ENCODE measurements around the gene AGER. TPM values are rescaled to one million over a fixed set of nuclear protein-coding genes. Genes with fewer than 3 reads are reported as not detected.

Gene AGER
- total and polyA plus RNA-seq, 2 donors (not counting 1 experiment from before 2014, with no cell fraction given), result 29.9 to 38.8 TPM

DNA sequence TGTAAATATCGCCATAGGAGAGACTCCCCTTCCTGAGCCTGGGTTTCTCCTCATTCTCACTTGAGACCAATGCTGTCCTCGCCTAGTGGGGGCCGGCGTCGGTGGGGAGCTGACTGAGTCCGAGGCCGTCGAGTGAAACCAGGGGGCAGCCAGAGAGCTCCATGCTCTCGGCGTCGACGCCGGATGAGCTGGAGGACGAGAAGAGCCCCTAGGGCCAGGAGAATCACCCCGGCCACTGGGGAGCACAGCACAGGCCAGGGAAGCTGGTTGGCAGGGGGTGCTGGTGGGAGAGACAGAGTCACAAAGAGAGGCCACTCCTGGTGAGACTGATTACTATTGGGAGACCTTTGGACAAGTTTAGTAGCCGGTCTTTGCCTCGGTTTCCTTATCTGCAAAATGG lies 14.8 kb upstream of the AGER start:
- Histone ChIP-seq H3K27me3 (replicated peaks in 1 of 4; ENCODE audit: control extremely low read depth in 1 of 4, control insufficient read depth in 3 of 4, insufficient read depth in 4 of 4, low read length in 3 of 4) (peaks cover 0 to 5% (median 2%) of the 10 kb centered on the region in 4 experiments), H3K4me3 (ENCODE audit: control extremely low read depth in 1 of 5, extremely low read depth in 1 of 5, insufficient read depth in 1 of 5, low read depth in 2 of 5, low read length in 4 of 5) (no peak overlapping the region), H4K20me1 (ENCODE audit: control insufficient read depth, insufficient read depth, low read length, poor library complexity, severe bottlenecking) (no peaks in the 10 kb centered on the region), H3K27ac (ENCODE audit: low read length in 2 of 2) (no peak overlapping the region), H2AFZ (ENCODE audit: insufficient read depth, low read depth, low read length, poor library complexity, severe bottlenecking) (no peak overlapping the region), H3K4me2 (replicated peaks; ENCODE audit: low read depth, low read length, poor library complexity, severe bottlenecking) (no peak overlapping the region), H3K36me3 (replicated peaks in 1 of 2; ENCODE audit: control extremely low read depth in 1 of 2, control insufficient read depth in 1 of 2, extremely low read depth in 1 of 2, insufficient read depth in 2 of 2, low read length in 1 of 2) (no peaks in the 10 kb centered on the region), H3K9me3 (ENCODE audit: control extremely low read depth in 1 of 3, control insufficient read depth in 2 of 3, insufficient read depth in 1 of 3, low read length in 2 of 3) (no peaks in the 10 kb centered on the region), H3K4me1 (ENCODE audit: control insufficient read depth in 2 of 2, insufficient read depth in 2 of 2, low read length in 2 of 2) (peaks cover 20 to 28% of the 10 kb centered on the region in 2 donors), H3K9ac (ENCODE audit: low read length) (no peak overlapping the region), H3K79me2 (ENCODE audit: control insufficient read depth, insufficient read depth, low read length) (no peaks in the 10 kb centered on the region)
- Mint-ChIP-seq H3K9me3 (ENCODE audit: insufficient read depth) (no peaks in the 10 kb centered on the region), H3K4me3 (no peak overlapping the region), H3K4me1 (peaks cover 34% of the 10 kb centered on the region), H3K27me3 (no peaks in the 10 kb centered on the region), H3K27ac (no peak overlapping the region)
- DNase-seq (no peak), ATAC-seq (ENCODE audit: low read depth) (no peak)
- WGBS (ENCODE audit: insufficient coverage), result 92% methylated on average over 17 of the region's 17 CpGs
- TF ChIP-seq, protein P1, sequence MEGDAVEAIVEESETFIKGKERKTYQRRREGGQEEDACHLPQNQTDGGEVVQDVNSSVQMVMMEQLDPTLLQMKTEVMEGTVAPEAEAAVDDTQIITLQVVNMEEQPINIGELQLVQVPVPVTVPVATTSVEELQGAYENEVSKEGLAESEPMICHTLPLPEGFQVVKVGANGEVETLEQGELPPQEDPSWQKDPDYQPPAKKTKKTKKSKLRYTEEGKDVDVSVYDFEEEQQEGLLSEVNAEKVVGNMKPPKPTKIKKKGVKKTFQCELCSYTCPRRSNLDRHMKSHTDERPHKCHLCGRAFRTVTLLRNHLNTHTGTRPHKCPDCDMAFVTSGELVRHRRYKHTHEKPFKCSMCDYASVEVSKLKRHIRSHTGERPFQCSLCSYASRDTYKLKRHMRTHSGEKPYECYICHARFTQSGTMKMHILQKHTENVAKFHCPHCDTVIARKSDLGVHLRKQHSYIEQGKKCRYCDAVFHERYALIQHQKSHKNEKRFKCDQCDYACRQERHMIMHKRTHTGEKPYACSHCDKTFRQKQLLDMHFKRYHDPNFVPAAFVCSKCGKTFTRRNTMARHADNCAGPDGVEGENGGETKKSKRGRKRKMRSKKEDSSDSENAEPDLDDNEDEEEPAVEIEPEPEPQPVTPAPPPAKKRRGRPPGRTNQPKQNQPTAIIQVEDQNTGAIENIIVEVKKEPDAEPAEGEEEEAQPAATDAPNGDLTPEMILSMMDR (IDR thresholded peaks at IDR 0.05), result no peak
- TF ChIP-seq EZH2 (IDR thresholded peaks at IDR 0.05; ENCODE audit: borderline replicate concordance, insufficient read depth, low read depth, low read length, poor library complexity, severe bottlenecking), result no peak
- ChIA-PET POLR2A (no interaction called here), CTCF (interaction anchor here (1.0 to 1.5 kb wide), 3 partner anchors 26 to 80 kb away, joined by 3 to 4 read pairs (median 3); partner anchors contain the start of gene ATF6B)
- intact Hi-C loops (cut with micrococcal nuclease), result loop anchor here (5.0 to 10.0 kb wide), 8 partner anchors 48 to 773 kb away; partner anchors contain the start of genes BAG6, CLIC1, CSNK2B and EHMT2

DNA sequence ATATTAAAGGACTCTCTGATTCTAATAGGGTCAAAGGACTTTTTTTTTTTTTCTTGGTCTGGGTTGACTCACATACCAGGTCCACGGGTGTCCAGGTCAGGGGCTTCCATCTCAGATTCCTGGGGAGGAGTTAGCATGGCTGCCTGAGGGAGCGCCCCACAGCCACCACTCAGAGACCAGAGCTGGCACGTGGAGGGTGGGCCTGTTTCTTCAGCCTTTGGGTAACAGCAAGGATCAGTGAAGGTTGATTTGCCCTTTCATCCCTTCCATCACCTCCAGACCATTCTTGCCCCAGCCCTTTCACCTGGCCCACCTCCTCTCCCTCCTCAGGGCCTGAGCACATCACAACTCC lies 14.3 kb upstream of the AGER start:
- H3K9me3 ChIP-seq (ENCODE audit: control extremely low read depth in 1 of 3, control insufficient read depth in 2 of 3, insufficient read depth in 1 of 3, low read length in 2 of 3), result no peaks in the 10 kb centered on the region
- intact Hi-C loops (cut with micrococcal nuclease), result loop anchor here (5.0 to 10.0 kb wide), 8 partner anchors 49 to 774 kb away; partner anchors contain the start of genes BAG6, CLIC1, CSNK2B and EHMT2
- Mint-ChIP-seq H3K4me3 (no peak overlapping the region), H3K4me1 (peaks cover 39% of the 10 kb centered on the region), H3K9me3 (ENCODE audit: insufficient read depth) (no peaks in the 10 kb centered on the region), H3K27ac (no peak overlapping the region), H3K27me3 (no peaks in the 10 kb centered on the region)
- POLR2A ChIA-PET, result no interaction called here
- CTCF ChIA-PET, result interaction anchor here (0.7 to 1.5 kb wide), 6 partner anchors 54 to 1573 kb away, joined by 3 to 5 read pairs (median 3); partner anchors contain the start of gene ATF6B
- no peak overlapping the region for H3K4me2 ChIP-seq (replicated peaks; ENCODE audit: low read depth, low read length, poor library complexity, severe bottlenecking)
- no peaks in the 10 kb centered on the region for H3K79me2 ChIP-seq (ENCODE audit: control insufficient read depth, insufficient read depth, low read length)
- H3K27me3 ChIP-seq (replicated peaks in 1 of 4; ENCODE audit: control extremely low read depth in 1 of 4, control insufficient read depth in 3 of 4, insufficient read depth in 4 of 4, low read length in 3 of 4), result peaks cover 0 to 2% (median under 1%) of the 10 kb centered on the region in 4 experiments
- 100% methylated on average over 2 of the region's 3 CpGs for WGBS (ENCODE audit: insufficient coverage)
- H3K4me3 ChIP-seq (ENCODE audit: control extremely low read depth in 1 of 5, extremely low read depth in 1 of 5, insufficient read depth in 1 of 5, low read depth in 2 of 5, low read length in 4 of 5), result no peak overlapping the region
- ATAC-seq (ENCODE audit: low read depth) (no peak), DNase-seq (no peak)
- H2AFZ ChIP-seq (ENCODE audit: insufficient read depth, low read depth, low read length, poor library complexity, severe bottlenecking), result no peak overlapping the region
- peaks cover 26 to 33% of the 10 kb centered on the region in 2 donors for H3K4me1 ChIP-seq (ENCODE audit: control insufficient read depth in 2 of 2, insufficient read depth in 2 of 2, low read length in 2 of 2)
- H4K20me1 ChIP-seq (ENCODE audit: control insufficient read depth, insufficient read depth, low read length, poor library complexity, severe bottlenecking), result no peaks in the 10 kb centered on the region
- no peak overlapping the region for H3K9ac ChIP-seq (ENCODE audit: low read length)
- no peak for TF ChIP-seq EZH2 (IDR thresholded peaks at IDR 0.05; ENCODE audit: borderline replicate concordance, insufficient read depth, low read depth, low read length, poor library complexity, severe bottlenecking)
- TF ChIP-seq, protein P1 (IDR thresholded peaks at IDR 0.05), result no peak
- no peaks in the 10 kb centered on the region for H3K36me3 ChIP-seq (replicated peaks in 1 of 2; ENCODE audit: control extremely low read depth in 1 of 2, control insufficient read depth in 1 of 2, extremely low read depth in 1 of 2, insufficient read depth in 2 of 2, low read length in 1 of 2)
- peak overlapping the region in 1 of 2 donors; percentile 24 for H3K27ac ChIP-seq (ENCODE audit: low read length in 2 of 2)
